Measurements from ENCODE around the gene PEX11G.

GRCh38 chr19:7492142-7492541 is 3.3 kb upstream of the PEX11G start:
- TF ChIP-seq CTCF (IDR thresholded peaks at IDR 0.05) (no peak), HDAC2 (IDR thresholded peaks at IDR 0.05) (no peak), JUN (IDR thresholded peaks at IDR 0.05) (no peak), EP300 (IDR thresholded peaks at IDR 0.05) (no peak)
